Tibial nerve (tissue), 4 donors: ENCODE data around the gene SKA1.

Experiments used
- CTCF ChIP-seq, 5 experiments: fragments of 200-600 bp in 3 of 5; fragments of 450-650 bp in 2 of 5; sonication (generic) in 3 of 5; IDR thresholded peaks; one replicate each; pipeline ENCODE4 v1.5.1; 2016 to 2019; ENCODE audit warnings: antibody characterized with exemption in 5 of 5, mild to moderate bottlenecking in 3 of 5, moderate library complexity in 2 of 5
- EP300 ChIP-seq, 2 donors: sonication (generic); formaldehyde crosslinking; IDR thresholded peaks; one replicate each; pipeline ENCODE4 v1.6.1; 2017; ENCODE audit warnings: antibody characterized with exemption in 2 of 2, mild to moderate bottlenecking in 1 of 2
- POLR2A ChIP-seq, 2 donors: fragments of 450-650 bp; IDR thresholded peaks; one replicate each; pipeline ENCODE4 v1.6.1; 2017; ENCODE audit warnings: antibody characterized with exemption in 2 of 2, mild to moderate bottlenecking in 2 of 2, moderate library complexity in 2 of 2

GRCh38 chr18:50396005-50396660 is 21.3 kb downstream of the SKA1 start:
- TF ChIP-seq CTCF (IDR thresholded peaks at IDR 0.05) = no peak
- no peak for TF ChIP-seq EP300 (IDR thresholded peaks at IDR 0.05)
- no peak for TF ChIP-seq POLR2A (IDR thresholded peaks at IDR 0.05)
